GM12878 (cell line): ENCODE data around the gene CHCHD1. TPM values are rescaled to one million over a fixed set of nuclear protein-coding genes. Genes with fewer than 3 reads are reported as not detected.

Source experiments
- ATAC-seq: fragments of 200-7000 bp; cut with Tn5 transposase; 3 replicates; pipeline ENCODE4 v1.9.1; 2020; ENCODE audit warnings: mild to moderate bottlenecking, moderate library complexity
- BruUV-seq: library from RNA; stranded (reverse); fragments of 400-500 nt; replicated peaks from 2 replicates; lab custom pipeline; 2021; lab: Mats Ljungman, UMichigan
- CTCF ChIA-PET: fragments of 300-600 bp; sonication (Branson Sonifier 250); formaldehyde crosslinking; extraction: SDS; loops from one replicate; lab custom pipeline; 2021; ENCODE audit warnings: inconsistent platforms; lab: Yijun Ruan, JAX
- POLR2A ChIA-PET: fragments of 350-600 bp; formaldehyde crosslinking; extraction: SDS; loops from one replicate; lab custom pipeline; 2021; ENCODE audit warnings: inconsistent platforms; lab: Charles Lee
- RAD21 ChIA-PET: fragments of 300-600 bp; sonication (Branson Sonifier 250); formaldehyde crosslinking; loops from one replicate; lab custom pipeline; 2023; ENCODE audit warnings: antibody characterized with exemption; ENCODE audit not compliant: unreplicated experiment; lab: Charles Lee
- SMC1A ChIA-PET: fragments of 300-600 bp; sonication (Branson Sonifier 250); formaldehyde crosslinking; loops from one replicate; lab custom pipeline; 2023; ENCODE audit not compliant: unreplicated experiment, uncharacterized antibody; lab: Charles Lee
- DNase-seq: peaks from one replicate; pipeline ENCODE4 v3.0.0-alpha.2; 2011; ENCODE audit warnings: low read depth, low spot score
- FAIRE-seq: peaks from 3 replicates; lab custom pipeline; 2011; peaks lifted over from hg19 to GRCh38; lab: Jason Lieb, UNC
- H2AFZ ChIP-seq: 2 replicates; pipeline ENCODE4 v1.6.0; 2011; ENCODE audit warnings: low read depth, low read length, control low read depth; ENCODE audit not compliant: control insufficient read depth
- H3K27ac ChIP-seq: 2 replicates; pipeline ENCODE4 v1.5.1; 2011; ENCODE audit warnings: control low read depth; ENCODE audit not compliant: control insufficient read depth, insufficient read depth
- H3K27me3 ChIP-seq, 2 experiments: replicated peaks in 1 of 2; 2 replicates each; pipeline versions ENCODE4 v1.6.0 to v1.6.1; 2011; ENCODE audit warnings: low read length in 1 of 2; ENCODE audit not compliant: control insufficient read depth in 2 of 2, insufficient read depth in 2 of 2
- H3K36me3 ChIP-seq, 2 experiments: 2 replicates each; pipeline ENCODE4 v1.5.1; 2011; ENCODE audit warnings: low read length in 1 of 2; ENCODE audit not compliant: control insufficient read depth in 2 of 2, insufficient read depth in 2 of 2
- H3K4me1 ChIP-seq: 2 replicates; pipeline ENCODE4 v1.6.1; 2011; ENCODE audit warnings: mild to moderate bottlenecking, low read length, moderate library complexity, mixed read lengths; ENCODE audit not compliant: control insufficient read depth, insufficient read depth
- H3K4me2 ChIP-seq: 2 replicates; pipeline ENCODE4 v1.6.0; 2011; ENCODE audit warnings: control low read depth; ENCODE audit not compliant: control insufficient read depth, insufficient read depth
- H3K4me3 ChIP-seq: fragments of 200-600 bp; sonication (generic); 2 replicates; pipeline ENCODE4 v1.5.1; 2016
- H3K79me2 ChIP-seq: 2 replicates; pipeline ENCODE4 v1.6.0; 2011; ENCODE audit warnings: low read length; ENCODE audit not compliant: control insufficient read depth, insufficient read depth
- H3K9ac ChIP-seq: 2 replicates; pipeline ENCODE4 v1.8.0; 2011; ENCODE audit warnings: low read length, control low read depth, mixed read lengths; ENCODE audit not compliant: control insufficient read depth, insufficient read depth
- H3K9me3 ChIP-seq: replicated peaks from 3 replicates; pipeline ENCODE4 v1.5.1; 2011; ENCODE audit warnings: mild to moderate bottlenecking, low read length; ENCODE audit not compliant: control insufficient read depth, insufficient read depth
- H4K20me1 ChIP-seq: 2 replicates; pipeline ENCODE4 v1.6.0; 2011; ENCODE audit not compliant: control insufficient read depth, insufficient read depth
- ASH2L ChIP-seq: fragments of 300-600, 200-600 bp; sonication (generic); IDR thresholded peaks from 2 replicates; pipeline ENCODE4 v1.6.1; 2017; ENCODE audit warnings: low read depth, mild to moderate bottlenecking, borderline replicate concordance
- CEBPZ ChIP-seq: fragments of 150-350 bp; IDR thresholded peaks from 2 replicates; pipeline ENCODE4 v1.6.1; 2016; ENCODE audit warnings: low read depth, low read length
- ELK1 ChIP-seq: IDR thresholded peaks from 2 replicates; pipeline ENCODE4 v1.6.1; 2012; ENCODE audit warnings: low read depth, low read length, improper control_type of control experiment
- NFYA ChIP-seq: IDR thresholded peaks from 2 replicates; pipeline ENCODE4 v1.6.1; 2011; ENCODE audit warnings: low read depth, mild to moderate bottlenecking, low read length, improper control_type of control experiment, borderline replicate concordance
- NR2C1 ChIP-seq: fragments of 450-650 bp; IDR thresholded peaks from 2 replicates; pipeline ENCODE4 v1.6.1; 2017; ENCODE audit warnings: antibody characterized with exemption, mild to moderate bottlenecking, moderate library complexity
- POLR2AphosphoS5 ChIP-seq: IDR thresholded peaks from 2 replicates; pipeline ENCODE4 v1.6.1; 2011; ENCODE audit warnings: mild to moderate bottlenecking, low read length, inconsistent platforms
- RBBP5 ChIP-seq: fragments of 200-600 bp; sonication (generic); conservative IDR thresholded peaks from 2 replicates; pipeline ENCODE4 v1.6.1; 2016
- RCOR1 ChIP-seq: conservative IDR thresholded peaks from 2 replicates; pipeline ENCODE4 v1.6.1; 2012; ENCODE audit warnings: low read depth, low read length, improper control_type of control experiment
- RELB ChIP-seq: fragments of 450-650 bp; IDR thresholded peaks from 2 replicates; pipeline ENCODE4 v1.6.1; 2017; ENCODE audit warnings: low read depth, mild to moderate bottlenecking, moderate library complexity
- RUNX3 ChIP-seq: IDR thresholded peaks from 2 replicates; pipeline ENCODE4 v1.6.1; 2012; ENCODE audit warnings: low read length, inconsistent platforms
- SIX5 ChIP-seq: IDR thresholded peaks from 2 replicates; pipeline ENCODE4 v1.6.1; 2011; ENCODE audit warnings: mild to moderate bottlenecking, low read depth, low read length, moderate library complexity; ENCODE audit not compliant: severe bottlenecking
- SMAD1 ChIP-seq: fragments of 450-650 bp; IDR thresholded peaks from 2 replicates; pipeline ENCODE4 v1.6.1; 2018; ENCODE audit warnings: mild to moderate bottlenecking, low read depth; ENCODE audit not compliant: partially characterized antibody
- SUZ12 ChIP-seq: fragments of 200-600 bp; sonication (generic); IDR thresholded peaks from one replicate; pipeline ENCODE4 v1.6.1; 2018; ENCODE audit warnings: antibody characterized with exemption, mild to moderate bottlenecking; ENCODE audit not compliant: unreplicated experiment
- ZNF217 ChIP-seq: fragments of 450-650 bp; IDR thresholded peaks from 2 replicates; pipeline ENCODE4 v1.6.1; 2017; ENCODE audit warnings: antibody characterized with exemption, mild to moderate bottlenecking
- in situ Hi-C: fragments of 300-500 bp; cut with MboI; formaldehyde crosslinking; loops from 9 replicates; pipeline ENCODE4 v1.14.3; 2018; ENCODE audit warnings: mixed read lengths
- intact Hi-C: fragments of 100-400 bp; cut with micrococcal nuclease; formaldehyde crosslinking; loops from one replicate; pipeline ENCODE4 v1.14.2; 2022; ENCODE audit not compliant: unreplicated experiment
- polyA plus RNA-seq, 11 experiments: library from polyadenylated mRNA; depleted of rRNA in 4 of 11; unstranded in 6 of 11; stranded (reverse) in 5 of 11; fragments of >200 nt; fragmentation: Nextera tagmentation in 4 of 11; fragmentation: Illumina TruSeq in 1 of 11; extraction: Ambion mirVana in 4 of 11; extraction: Trizol in 1 of 11; gene quantifications; 1 replicate in 1 of 11; 2 replicates in 10 of 11; pipeline versions ENCODE4 v1.2.1 to v1.2.3, GENCODE V29; 2011 to 2016; ENCODE audit warnings: inconsistent platforms in 2 of 11, missing spikeins in 2 of 11, low read depth in 1 of 11
- total RNA-seq, 4 experiments: library from RNA; depleted of rRNA in 3 of 4; stranded (reverse); fragments of >200 nt in 3 of 4; fragmentation: Illumina TruSeq in 1 of 4; extraction: Trizol in 1 of 4; gene quantifications; 2 replicates each; pipeline versions ENCODE4 v1.2.1 to v1.2.3, GENCODE V29; 2013 to 2021
- TF ChIP-seq, protein P1 (sequence below): IDR thresholded peaks from 2 replicates; pipeline ENCODE4 v1.6.1; 2012; ENCODE audit warnings: low read depth, low read length, improper control_type of control experiment

The CHCHD1 gene
- total and polyA plus RNA-seq, 10 of the 15 experiments (the other 5 are each of a cell fraction or from before 2014, with no cell fraction given): 35.0 to 132 (median 70.0) TPM

DNA sequence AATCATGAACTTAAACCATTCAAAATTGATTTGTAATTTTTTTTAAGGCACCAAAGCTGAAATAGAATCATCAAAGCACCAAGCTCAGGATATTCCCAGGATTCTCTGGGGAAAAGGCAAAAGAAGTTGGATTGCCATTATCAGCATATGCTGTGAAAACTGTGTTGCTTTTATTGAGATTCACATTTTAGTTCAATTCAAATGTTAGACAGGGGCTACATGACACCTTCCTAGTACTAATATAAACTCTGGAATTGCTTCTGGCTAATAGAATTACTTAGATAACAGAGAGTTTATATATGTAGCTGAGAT, 33.8 kb downstream of the CHCHD1 start:
- in situ Hi-C loops (no loop called here), intact Hi-C loops (no loop called here)
- no peak overlapping the region for H3K4me3 ChIP-seq
- no peak for DNase-seq
- no peaks in the 10 kb centered on the region for H3K4me1 ChIP-seq
- H3K36me3 ChIP-seq: peaks cover 4 to 6% of the 10 kb centered on the region in 2 experiments
- H2AFZ ChIP-seq: no peak overlapping the region
- no peak overlapping the region for H3K4me2 ChIP-seq
- CTCF ChIA-PET: interaction anchor here (0.6 to 2.5 kb wide), 7 partner anchors 18 to 285 kb away, joined by 3 to 9 read pairs (median 4); partner anchors contain the start of gene CHCHD1
- H3K27ac ChIP-seq: no peak overlapping the region
- no TSS peak for BruUV-seq
- no peak for FAIRE-seq
- H3K79me2 ChIP-seq: peaks cover 9% of the 10 kb centered on the region
- no peak overlapping the region for H3K9ac ChIP-seq
- no peak for ATAC-seq
- H3K9me3 ChIP-seq: no peaks in the 10 kb centered on the region
- H4K20me1 ChIP-seq: no peaks in the 10 kb centered on the region
- no peaks in the 10 kb centered on the region for H3K27me3 ChIP-seq
- SMC1A ChIA-PET: interaction anchor here (0.8 to 1.4 kb wide), 3 partner anchors 34 to 436 kb away, joined by 3 to 5 read pairs (median 3); partner anchors contain the start of gene CHCHD1
- POLR2A ChIA-PET: interaction anchor here (0.8 to 1.3 kb wide), 3 partner anchors 11 to 29 kb away, joined by 3 to 4 read pairs (median 3); no protein-coding TSS in a partner anchor
- RAD21 ChIA-PET: no interaction called here
- TF ChIP-seq ZNF217 (no peak), SUZ12 (no peak), SMAD1 (no peak), SIX5 (no peak), POLR2AphosphoS5 (no peak), RUNX3 (no peak), NFYA (no peak), RBBP5 (no peak), ELK1 (no peak), ASH2L (no peak), RCOR1 (no peak), NR2C1 (no peak), RELB (no peak), CEBPZ (no peak)
- TF ChIP-seq, protein P1, sequence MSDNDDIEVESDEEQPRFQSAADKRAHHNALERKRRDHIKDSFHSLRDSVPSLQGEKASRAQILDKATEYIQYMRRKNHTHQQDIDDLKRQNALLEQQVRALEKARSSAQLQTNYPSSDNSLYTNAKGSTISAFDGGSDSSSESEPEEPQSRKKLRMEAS: no peak
